Measurements from ENCODE around the gene VRK2. TPM values are rescaled to one million over a fixed set of nuclear protein-coding genes. Genes with fewer than 3 reads are reported as not detected.

VRK2 gene
- total RNA-seq, 1 experiment from 2014 or later = 33.0 TPM

DNA sequence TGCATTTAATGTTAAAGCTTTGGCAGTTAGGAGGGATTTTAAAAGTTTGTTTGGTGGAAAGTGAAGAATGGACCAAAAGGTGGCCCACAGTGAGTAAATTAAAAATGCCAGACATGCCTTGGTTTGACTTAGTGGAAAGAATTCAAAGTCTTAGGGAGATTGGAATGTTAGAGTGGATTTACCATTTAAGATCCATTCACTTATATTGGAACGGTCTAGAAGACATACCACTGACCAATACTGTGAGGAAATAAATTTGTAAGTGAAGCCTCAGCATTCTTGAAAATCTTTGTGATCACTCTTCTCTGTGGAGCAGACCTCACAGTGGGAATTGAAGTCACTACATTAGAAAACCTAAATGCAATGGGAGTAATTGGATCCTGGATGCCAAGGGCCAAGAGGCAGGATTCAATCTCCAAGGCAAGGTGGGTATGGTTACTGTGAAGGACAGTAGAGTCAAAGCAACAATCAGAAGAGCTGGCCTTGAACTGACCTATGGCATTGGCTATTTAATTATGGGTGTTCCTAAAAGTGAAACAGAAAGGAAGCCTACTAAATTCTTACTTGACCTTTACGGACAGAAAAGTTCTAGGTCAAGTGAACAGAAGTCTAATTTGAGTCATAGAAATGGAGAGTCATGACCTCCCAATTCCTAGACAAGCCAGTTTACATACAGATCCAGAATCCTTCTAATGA is 40.2 kb upstream of the VRK2 start:
- no peaks in the 10 kb centered on the region for H3K9me3 ChIP-seq (ENCODE audit: control insufficient read depth in 1 of 2, insufficient read depth in 1 of 2, low read depth in 1 of 2, low read length in 2 of 2)
- POLR2A ChIA-PET = no interaction called here
- RAD21 ChIA-PET (ENCODE audit: low non-redundant PET in 1 of 2, low total read pairs in 2 of 2, uncharacterized antibody in 2 of 2, unreplicated experiment in 2 of 2) = no interaction called here
- no peak for TF ChIP-seq JUND (IDR thresholded peaks at IDR 0.05)
- no peak for TF ChIP-seq ZNF274 (IDR thresholded peaks at IDR 0.05; ENCODE audit: low read depth, low read length)
- TF ChIP-seq YY1 (IDR thresholded peaks at IDR 0.05; ENCODE audit: extremely low read depth, insufficient replicate concordance, low read depth, low read length) = no peak
- no peak for TF ChIP-seq EZH2 (IDR thresholded peaks at IDR 0.05)
- TF ChIP-seq SIN3A (IDR thresholded peaks at IDR 0.05; ENCODE audit: low read depth) = no peak
- H3K4me2 ChIP-seq (ENCODE audit: low read length) = no peak overlapping the region
- H3K9me2 ChIP-seq (ENCODE audit: insufficient read depth) = no peaks in the 10 kb centered on the region; the same call in 1 of the 2 replicates
- ATAC-seq (no peak), DNase-seq (ENCODE audit: low read depth, low spot score) (no peak)
- H3K4me1 ChIP-seq (ENCODE audit: control insufficient read depth in 1 of 2, insufficient read depth in 2 of 2, low read length in 2 of 2) = no peaks in the 10 kb centered on the region
- no peak overlapping the region for H3K9ac ChIP-seq (ENCODE audit: low read length)
- H4K20me1 ChIP-seq (ENCODE audit: insufficient read depth) = no peaks in the 10 kb centered on the region
- BruUV-seq (replicated peaks) = no TSS peak
- H3K4me3 ChIP-seq (replicated peaks in 1 of 2; ENCODE audit: low read depth in 1 of 2, low read length in 2 of 2) = no peak overlapping the region
- CTCF ChIA-PET = no interaction called here
- H2AFZ ChIP-seq (ENCODE audit: low read depth, low read length, poor library complexity, severe bottlenecking) = no peak overlapping the region
- no peak overlapping the region for H3K27ac ChIP-seq (ENCODE audit: low read depth, low read length)
- H3K36me3 ChIP-seq (ENCODE audit: control insufficient read depth in 1 of 2, insufficient read depth in 2 of 2, low read length in 2 of 2) = no peaks in the 10 kb centered on the region
- H3K27me3 ChIP-seq (ENCODE audit: insufficient read depth, low read length) = no peaks in the 10 kb centered on the region
- H3K79me2 ChIP-seq (ENCODE audit: insufficient read depth, low read length) = no peaks in the 10 kb centered on the region
- intact Hi-C loops (cut with micrococcal nuclease) = no loop called here

DNA sequence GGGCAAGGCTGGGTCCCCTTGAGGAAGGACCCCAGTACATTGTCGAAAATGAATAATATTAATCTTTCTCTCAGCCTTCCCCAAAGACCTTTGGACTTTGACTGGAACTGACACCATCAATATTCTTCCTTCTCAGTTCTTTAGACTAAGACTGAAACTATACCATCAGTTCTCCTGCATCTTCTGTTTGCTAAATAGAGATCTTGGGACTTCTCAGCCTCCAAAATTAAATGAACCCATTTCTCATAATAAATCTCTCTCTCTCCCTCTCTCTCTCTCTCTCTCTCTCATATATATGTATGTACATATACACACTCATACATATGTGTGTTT is 39.7 kb upstream of the VRK2 start:
- Histone ChIP-seq H3K27ac (ENCODE audit: low read depth, low read length) (no peak overlapping the region), H3K9me3 (ENCODE audit: control insufficient read depth in 1 of 2, insufficient read depth in 1 of 2, low read depth in 1 of 2, low read length in 2 of 2) (no peaks in the 10 kb centered on the region), H2AFZ (ENCODE audit: low read depth, low read length, poor library complexity, severe bottlenecking) (no peak overlapping the region), H3K4me1 (ENCODE audit: control insufficient read depth in 1 of 2, insufficient read depth in 2 of 2, low read length in 2 of 2) (no peaks in the 10 kb centered on the region), H3K27me3 (ENCODE audit: insufficient read depth, low read length) (no peaks in the 10 kb centered on the region), H3K4me2 (ENCODE audit: low read length) (no peak overlapping the region), H4K20me1 (ENCODE audit: insufficient read depth) (no peaks in the 10 kb centered on the region), H3K79me2 (ENCODE audit: insufficient read depth, low read length) (no peaks in the 10 kb centered on the region), H3K36me3 (ENCODE audit: control insufficient read depth in 1 of 2, insufficient read depth in 2 of 2, low read length in 2 of 2) (no peaks in the 10 kb centered on the region), H3K9ac (ENCODE audit: low read length) (no peak overlapping the region), H3K4me3 (replicated peaks in 1 of 2; ENCODE audit: low read depth in 1 of 2, low read length in 2 of 2) (no peak overlapping the region), H3K9me2 (ENCODE audit: insufficient read depth) (no peaks in the 10 kb centered on the region; the same call in 1 of the 2 replicates)
- no TSS peak for BruUV-seq (replicated peaks)
- POLR2A ChIA-PET = no interaction called here
- RAD21 ChIA-PET (ENCODE audit: low non-redundant PET in 1 of 2, low total read pairs in 2 of 2, uncharacterized antibody in 2 of 2, unreplicated experiment in 2 of 2) = no interaction called here
- TF ChIP-seq SP1 (IDR thresholded peaks at IDR 0.05; ENCODE audit: low read depth) = no peak
- TF ChIP-seq CBX3 (IDR thresholded peaks at IDR 0.05; ENCODE audit: low read depth) = no peak
- no peak for TF ChIP-seq POLR2A (IDR thresholded peaks at IDR 0.05; ENCODE audit: borderline replicate concordance, extremely low read depth, insufficient read depth, insufficient read length)
- TF ChIP-seq POLR2AphosphoS5 (IDR thresholded peaks at IDR 0.05; ENCODE audit: low read depth, low read length) = no peak
- TF ChIP-seq, protein P1, sequence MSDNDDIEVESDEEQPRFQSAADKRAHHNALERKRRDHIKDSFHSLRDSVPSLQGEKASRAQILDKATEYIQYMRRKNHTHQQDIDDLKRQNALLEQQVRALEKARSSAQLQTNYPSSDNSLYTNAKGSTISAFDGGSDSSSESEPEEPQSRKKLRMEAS (IDR thresholded peaks at IDR 0.05) = no peak
- TF ChIP-seq, protein P2, sequence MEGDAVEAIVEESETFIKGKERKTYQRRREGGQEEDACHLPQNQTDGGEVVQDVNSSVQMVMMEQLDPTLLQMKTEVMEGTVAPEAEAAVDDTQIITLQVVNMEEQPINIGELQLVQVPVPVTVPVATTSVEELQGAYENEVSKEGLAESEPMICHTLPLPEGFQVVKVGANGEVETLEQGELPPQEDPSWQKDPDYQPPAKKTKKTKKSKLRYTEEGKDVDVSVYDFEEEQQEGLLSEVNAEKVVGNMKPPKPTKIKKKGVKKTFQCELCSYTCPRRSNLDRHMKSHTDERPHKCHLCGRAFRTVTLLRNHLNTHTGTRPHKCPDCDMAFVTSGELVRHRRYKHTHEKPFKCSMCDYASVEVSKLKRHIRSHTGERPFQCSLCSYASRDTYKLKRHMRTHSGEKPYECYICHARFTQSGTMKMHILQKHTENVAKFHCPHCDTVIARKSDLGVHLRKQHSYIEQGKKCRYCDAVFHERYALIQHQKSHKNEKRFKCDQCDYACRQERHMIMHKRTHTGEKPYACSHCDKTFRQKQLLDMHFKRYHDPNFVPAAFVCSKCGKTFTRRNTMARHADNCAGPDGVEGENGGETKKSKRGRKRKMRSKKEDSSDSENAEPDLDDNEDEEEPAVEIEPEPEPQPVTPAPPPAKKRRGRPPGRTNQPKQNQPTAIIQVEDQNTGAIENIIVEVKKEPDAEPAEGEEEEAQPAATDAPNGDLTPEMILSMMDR (IDR thresholded peaks at IDR 0.05 in 2 of 3, conservative IDR thresholded peaks at IDR 0.05 in 1 of 3; ENCODE audit: borderline replicate concordance in 1 of 3, insufficient read depth in 1 of 3, low read depth in 2 of 3, low read length in 2 of 3) = no peak
- no peak for TF ChIP-seq CEBPB (IDR thresholded peaks at IDR 0.05; ENCODE audit: low read depth)
- no peak for TF ChIP-seq EZH2phosphoT487 (IDR thresholded peaks at IDR 0.05; ENCODE audit: borderline replicate concordance)
- no peak for TF ChIP-seq ZNF274 (IDR thresholded peaks at IDR 0.05; ENCODE audit: low read depth, low read length)
- TF ChIP-seq RAD21 (IDR thresholded peaks at IDR 0.05; ENCODE audit: low read depth) = no peak
- TF ChIP-seq, protein P3, sequence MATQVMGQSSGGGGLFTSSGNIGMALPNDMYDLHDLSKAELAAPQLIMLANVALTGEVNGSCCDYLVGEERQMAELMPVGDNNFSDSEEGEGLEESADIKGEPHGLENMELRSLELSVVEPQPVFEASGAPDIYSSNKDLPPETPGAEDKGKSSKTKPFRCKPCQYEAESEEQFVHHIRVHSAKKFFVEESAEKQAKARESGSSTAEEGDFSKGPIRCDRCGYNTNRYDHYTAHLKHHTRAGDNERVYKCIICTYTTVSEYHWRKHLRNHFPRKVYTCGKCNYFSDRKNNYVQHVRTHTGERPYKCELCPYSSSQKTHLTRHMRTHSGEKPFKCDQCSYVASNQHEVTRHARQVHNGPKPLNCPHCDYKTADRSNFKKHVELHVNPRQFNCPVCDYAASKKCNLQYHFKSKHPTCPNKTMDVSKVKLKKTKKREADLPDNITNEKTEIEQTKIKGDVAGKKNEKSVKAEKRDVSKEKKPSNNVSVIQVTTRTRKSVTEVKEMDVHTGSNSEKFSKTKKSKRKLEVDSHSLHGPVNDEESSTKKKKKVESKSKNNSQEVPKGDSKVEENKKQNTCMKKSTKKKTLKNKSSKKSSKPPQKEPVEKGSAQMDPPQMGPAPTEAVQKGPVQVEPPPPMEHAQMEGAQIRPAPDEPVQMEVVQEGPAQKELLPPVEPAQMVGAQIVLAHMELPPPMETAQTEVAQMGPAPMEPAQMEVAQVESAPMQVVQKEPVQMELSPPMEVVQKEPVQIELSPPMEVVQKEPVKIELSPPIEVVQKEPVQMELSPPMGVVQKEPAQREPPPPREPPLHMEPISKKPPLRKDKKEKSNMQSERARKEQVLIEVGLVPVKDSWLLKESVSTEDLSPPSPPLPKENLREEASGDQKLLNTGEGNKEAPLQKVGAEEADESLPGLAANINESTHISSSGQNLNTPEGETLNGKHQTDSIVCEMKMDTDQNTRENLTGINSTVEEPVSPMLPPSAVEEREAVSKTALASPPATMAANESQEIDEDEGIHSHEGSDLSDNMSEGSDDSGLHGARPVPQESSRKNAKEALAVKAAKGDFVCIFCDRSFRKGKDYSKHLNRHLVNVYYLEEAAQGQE (IDR thresholded peaks at IDR 0.05; ENCODE audit: low read depth) = no peak
- TF ChIP-seq ZFX (IDR thresholded peaks at IDR 0.05) = no peak
- no peak for TF ChIP-seq EGR1 (IDR thresholded peaks at IDR 0.05; ENCODE audit: low read depth)
- TF ChIP-seq EZH2 (IDR thresholded peaks at IDR 0.05) = no peak
- no peak for TF ChIP-seq SIN3A (IDR thresholded peaks at IDR 0.05; ENCODE audit: low read depth)
- DNase-seq (ENCODE audit: low read depth, low spot score) (no peak), ATAC-seq (no peak)
- intact Hi-C loops (cut with micrococcal nuclease) = no loop called here
- CTCF ChIA-PET = no interaction called here
